ENCODE measurements around the gene VPREB3.

DNA sequence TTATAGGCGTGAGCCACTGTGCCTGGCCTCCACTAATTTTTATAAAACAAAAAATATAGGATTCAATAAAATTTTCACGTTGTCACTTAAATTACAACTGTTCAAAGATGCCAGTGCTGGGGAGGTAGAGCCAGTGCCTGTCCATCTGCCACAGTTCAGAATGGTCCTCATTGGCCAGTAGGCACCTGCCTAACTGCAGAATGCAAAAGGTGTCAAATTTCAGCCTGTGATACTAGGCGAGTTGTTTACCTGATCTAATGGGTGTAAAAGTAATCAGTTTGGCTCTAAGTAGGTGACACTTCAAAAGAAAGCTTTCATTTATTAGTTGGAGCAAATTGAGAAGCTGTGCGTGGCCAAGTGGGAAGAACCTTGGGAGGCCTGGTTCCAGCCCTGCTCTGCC is 34.9 kb upstream of the VPREB3 start:
- TF ChIP-seq, protein P1, sequence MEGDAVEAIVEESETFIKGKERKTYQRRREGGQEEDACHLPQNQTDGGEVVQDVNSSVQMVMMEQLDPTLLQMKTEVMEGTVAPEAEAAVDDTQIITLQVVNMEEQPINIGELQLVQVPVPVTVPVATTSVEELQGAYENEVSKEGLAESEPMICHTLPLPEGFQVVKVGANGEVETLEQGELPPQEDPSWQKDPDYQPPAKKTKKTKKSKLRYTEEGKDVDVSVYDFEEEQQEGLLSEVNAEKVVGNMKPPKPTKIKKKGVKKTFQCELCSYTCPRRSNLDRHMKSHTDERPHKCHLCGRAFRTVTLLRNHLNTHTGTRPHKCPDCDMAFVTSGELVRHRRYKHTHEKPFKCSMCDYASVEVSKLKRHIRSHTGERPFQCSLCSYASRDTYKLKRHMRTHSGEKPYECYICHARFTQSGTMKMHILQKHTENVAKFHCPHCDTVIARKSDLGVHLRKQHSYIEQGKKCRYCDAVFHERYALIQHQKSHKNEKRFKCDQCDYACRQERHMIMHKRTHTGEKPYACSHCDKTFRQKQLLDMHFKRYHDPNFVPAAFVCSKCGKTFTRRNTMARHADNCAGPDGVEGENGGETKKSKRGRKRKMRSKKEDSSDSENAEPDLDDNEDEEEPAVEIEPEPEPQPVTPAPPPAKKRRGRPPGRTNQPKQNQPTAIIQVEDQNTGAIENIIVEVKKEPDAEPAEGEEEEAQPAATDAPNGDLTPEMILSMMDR (IDR thresholded peaks at IDR 0.05 in 2 of 3, conservative IDR thresholded peaks at IDR 0.05 in 1 of 3; ENCODE audit: control insufficient read depth in 2 of 3, extremely low read depth in 1 of 3, insufficient read depth in 1 of 3, low read depth in 3 of 3, low read length in 3 of 3) = no peak
- no peak for TF ChIP-seq SIN3A (IDR thresholded peaks at IDR 0.05; ENCODE audit: low read depth, low read length)
- TF ChIP-seq MAX (IDR thresholded peaks at IDR 0.05; ENCODE audit: low read depth, low read length) = no peak
- no peak for TF ChIP-seq CEBPZ (IDR thresholded peaks at IDR 0.05; ENCODE audit: low read depth, low read length)
- TF ChIP-seq BRCA1 (IDR thresholded peaks at IDR 0.05; ENCODE audit: low read depth, low read length) = no peak
- TF ChIP-seq, protein P2, sequence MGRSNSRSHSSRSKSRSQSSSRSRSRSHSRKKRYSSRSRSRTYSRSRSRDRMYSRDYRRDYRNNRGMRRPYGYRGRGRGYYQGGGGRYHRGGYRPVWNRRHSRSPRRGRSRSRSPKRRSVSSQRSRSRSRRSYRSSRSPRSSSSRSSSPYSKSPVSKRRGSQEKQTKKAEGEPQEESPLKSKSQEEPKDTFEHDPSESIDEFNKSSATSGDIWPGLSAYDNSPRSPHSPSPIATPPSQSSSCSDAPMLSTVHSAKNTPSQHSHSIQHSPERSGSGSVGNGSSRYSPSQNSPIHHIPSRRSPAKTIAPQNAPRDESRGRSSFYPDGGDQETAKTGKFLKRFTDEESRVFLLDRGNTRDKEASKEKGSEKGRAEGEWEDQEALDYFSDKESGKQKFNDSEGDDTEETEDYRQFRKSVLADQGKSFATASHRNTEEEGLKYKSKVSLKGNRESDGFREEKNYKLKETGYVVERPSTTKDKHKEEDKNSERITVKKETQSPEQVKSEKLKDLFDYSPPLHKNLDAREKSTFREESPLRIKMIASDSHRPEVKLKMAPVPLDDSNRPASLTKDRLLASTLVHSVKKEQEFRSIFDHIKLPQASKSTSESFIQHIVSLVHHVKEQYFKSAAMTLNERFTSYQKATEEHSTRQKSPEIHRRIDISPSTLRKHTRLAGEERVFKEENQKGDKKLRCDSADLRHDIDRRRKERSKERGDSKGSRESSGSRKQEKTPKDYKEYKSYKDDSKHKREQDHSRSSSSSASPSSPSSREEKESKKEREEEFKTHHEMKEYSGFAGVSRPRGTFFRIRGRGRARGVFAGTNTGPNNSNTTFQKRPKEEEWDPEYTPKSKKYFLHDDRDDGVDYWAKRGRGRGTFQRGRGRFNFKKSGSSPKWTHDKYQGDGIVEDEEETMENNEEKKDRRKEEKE (IDR thresholded peaks at IDR 0.05) = no peak
- TF ChIP-seq POLR2A (IDR thresholded peaks at IDR 0.05; ENCODE audit: low read depth, low read length) = no peak
- no peak for TF ChIP-seq TAF1 (IDR thresholded peaks at IDR 0.05; ENCODE audit: borderline replicate concordance, low read depth, low read length)
- no peak for TF ChIP-seq ZNF687 (IDR thresholded peaks at IDR 0.05)
- no peak for TF ChIP-seq SUZ12 (IDR thresholded peaks at IDR 0.05; ENCODE audit: unreplicated experiment)
- no peak for TF ChIP-seq SRF (IDR thresholded peaks at IDR 0.05; ENCODE audit: low read depth in 2 of 2, low read length in 2 of 2)
- TF ChIP-seq, protein P3, sequence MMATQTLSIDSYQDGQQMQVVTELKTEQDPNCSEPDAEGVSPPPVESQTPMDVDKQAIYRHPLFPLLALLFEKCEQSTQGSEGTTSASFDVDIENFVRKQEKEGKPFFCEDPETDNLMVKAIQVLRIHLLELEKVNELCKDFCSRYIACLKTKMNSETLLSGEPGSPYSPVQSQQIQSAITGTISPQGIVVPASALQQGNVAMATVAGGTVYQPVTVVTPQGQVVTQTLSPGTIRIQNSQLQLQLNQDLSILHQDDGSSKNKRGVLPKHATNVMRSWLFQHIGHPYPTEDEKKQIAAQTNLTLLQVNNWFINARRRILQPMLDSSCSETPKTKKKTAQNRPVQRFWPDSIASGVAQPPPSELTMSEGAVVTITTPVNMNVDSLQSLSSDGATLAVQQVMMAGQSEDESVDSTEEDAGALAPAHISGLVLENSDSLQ (IDR thresholded peaks at IDR 0.05) = no peak

Data from GM12878 (cell line).